Measurements from ENCODE around the gene DNM2.

Gene DNM2

GRCh38 chr19:10690341-10690781, 27.5 kb upstream of the DNM2 start:
- ATAC-seq (no peak), DNase-seq (no peak)

DNA sequence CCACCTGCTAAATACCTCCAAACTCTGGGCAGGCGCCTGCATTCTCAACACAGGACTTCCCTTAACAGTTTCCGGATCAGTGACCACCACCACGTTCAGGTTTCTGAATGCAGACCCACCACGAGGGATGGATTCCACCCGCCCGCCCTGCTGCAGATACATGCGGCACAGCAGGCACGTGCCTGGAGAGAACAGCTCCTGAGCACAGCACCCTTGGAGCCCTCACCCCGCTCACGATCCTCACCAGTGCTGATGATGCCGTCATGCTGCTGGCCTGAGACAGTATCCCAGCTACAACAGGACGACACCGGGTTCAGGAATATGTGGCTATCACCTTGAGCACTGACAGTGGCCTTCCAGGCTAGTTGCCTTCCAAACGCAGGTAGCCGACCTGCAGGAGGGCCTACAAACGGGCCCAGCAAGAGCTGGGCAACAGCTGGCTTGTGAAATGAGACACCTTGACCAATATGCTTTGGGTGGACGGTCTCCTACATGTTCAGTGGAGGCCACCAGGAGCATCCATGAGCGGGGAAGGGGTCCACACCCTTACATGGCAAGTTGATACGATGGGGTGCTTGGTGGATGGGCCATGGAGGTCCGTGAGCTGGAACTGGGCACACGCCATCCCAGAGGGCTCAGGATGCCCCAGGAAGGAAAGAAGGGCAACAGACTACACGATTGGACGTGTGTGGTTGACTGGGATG, 26.5 kb upstream of the DNM2 start:
- DNase-seq = no peak
- no peak for ATAC-seq

GRCh38 chr19:10691883-10692282, 26.0 kb upstream of the DNM2 start:
- DNase-seq (no peak), ATAC-seq (no peak)

- DNase-seq (no peak), ATAC-seq (no peak)
Measured at GRCh38 chr19:10692673-10693264, 25.1 kb upstream of the DNM2 start.

DNA sequence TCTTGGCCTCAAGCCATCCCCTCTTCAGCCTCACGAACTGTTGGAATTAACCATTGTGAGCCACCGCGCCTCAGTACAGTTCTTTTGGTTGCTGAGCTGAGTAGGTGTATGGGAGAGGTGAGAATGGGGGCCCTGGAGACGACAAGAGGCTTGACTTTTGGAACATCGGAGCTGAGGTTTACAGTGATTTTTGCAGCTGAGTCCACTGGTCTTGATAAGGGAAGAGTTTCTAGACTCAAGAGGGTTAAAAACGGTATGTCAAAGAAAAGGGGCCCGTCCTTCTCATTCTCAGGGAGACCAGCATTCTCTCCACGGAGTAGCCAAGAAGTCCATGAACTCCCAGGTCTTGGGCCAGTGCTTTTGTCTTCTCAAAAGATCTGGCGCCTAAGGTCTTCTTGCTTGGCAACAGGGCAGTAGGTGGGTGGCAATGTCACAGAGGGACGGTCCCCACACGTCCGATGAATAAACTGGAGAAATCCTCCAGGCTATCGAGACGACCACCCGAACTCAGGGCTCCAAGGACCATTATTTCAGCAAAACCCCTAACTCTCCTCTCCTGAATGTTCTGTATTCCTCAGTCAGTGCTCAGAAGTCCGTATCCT, 23.1 kb upstream of the DNM2 start:
- ATAC-seq = no peak
- DNase-seq = no peak

- peak; percentile 97 for ATAC-seq
- DNase-seq = peak; percentile 92
Measured at GRCh38 chr19:10695401-10696398, 22.2 kb upstream of the DNM2 start.

GRCh38 chr19:10699650-10700335, 18.1 kb upstream of the DNM2 start:
- ATAC-seq (no peak), DNase-seq (peak; percentile 79)

DNA sequence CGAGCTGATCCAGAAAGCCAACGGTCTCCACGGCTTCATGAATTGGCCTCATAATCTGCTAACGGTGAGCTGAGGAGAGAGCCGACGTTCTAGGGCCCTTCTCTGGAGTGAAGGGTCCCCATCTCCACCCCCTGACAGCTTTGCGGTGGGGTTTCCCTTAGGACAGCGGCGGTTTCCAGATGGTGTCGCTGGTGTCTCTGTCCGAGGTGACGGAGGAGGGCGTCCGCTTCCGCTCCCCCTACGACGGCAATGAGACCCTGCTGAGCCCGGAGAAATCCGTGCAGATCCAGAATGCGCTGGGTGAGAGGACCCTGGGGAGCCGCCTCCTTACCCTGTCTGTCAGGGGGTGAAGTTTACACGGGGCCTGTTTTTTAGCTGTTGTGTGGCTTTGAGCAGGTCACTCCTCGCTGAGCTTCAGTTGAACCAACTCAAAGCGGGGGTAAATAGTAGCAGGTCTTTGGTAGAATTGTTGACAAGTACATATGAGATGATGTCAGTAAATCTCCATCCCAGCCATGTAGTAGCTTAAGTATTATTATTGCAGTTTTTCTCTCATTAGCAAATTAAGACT, 15.8 kb upstream of the DNM2 start:
- ATAC-seq (peak; percentile 24), DNase-seq (peak; percentile 52)

DNA sequence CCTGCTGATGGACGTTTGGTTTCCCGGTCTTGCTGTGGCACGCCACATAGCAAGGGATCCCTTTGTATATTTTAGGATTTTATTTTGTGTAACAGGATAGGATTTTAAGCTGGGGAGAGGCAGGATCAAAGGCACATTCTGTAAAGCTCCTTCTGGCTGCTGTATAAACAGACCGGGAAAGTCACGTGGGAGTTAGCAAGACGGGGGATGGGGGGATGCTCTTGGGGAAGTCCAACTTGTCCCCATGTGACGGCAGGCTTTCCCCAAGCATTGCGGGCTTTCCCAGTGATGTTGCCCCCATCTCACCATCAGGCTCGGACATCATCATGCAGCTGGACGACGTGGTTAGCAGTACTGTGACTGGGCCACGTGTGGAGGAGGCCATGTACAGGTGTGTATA, 10.9 kb upstream of the DNM2 start:
- DNase-seq (no peak), ATAC-seq (no peak)

GRCh38 chr19:10707440-10707839, 10.4 kb upstream of the DNM2 start:
- ATAC-seq (no peak), DNase-seq (no peak)

- ATAC-seq = no peak
Measured at GRCh38 chr19:10708291-10708690, 9.6 kb upstream of the DNM2 start.

GRCh38 chr19:10712045-10712444, 5.8 kb upstream of the DNM2 start:
- ATAC-seq = no peak

More at GRCh38 chr19:10708291-10708690, 9.6 kb upstream of the DNM2 start:
- DNase-seq = no peak

DNA sequence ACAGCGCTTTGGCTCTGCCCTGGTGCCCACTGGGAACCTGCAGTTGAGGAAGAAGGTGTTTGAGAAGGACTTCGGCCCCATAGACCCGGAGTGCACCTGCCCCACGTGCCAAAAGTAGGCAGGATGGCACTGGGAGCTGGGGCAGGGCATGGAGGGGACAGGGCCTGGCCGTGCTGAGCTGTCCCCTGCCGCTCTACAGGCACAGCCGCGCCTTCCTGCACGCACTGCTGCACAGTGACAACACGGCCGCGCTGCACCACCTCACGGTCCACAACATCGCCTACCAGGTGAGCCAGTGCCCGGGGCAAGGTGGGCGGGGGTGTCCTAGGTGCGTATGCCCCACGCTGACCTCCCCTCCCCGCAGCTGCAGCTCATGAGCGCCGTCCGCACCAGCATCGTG, 5.1 kb upstream of the DNM2 start:
- ATAC-seq (no peak), DNase-seq (no peak)

More at GRCh38 chr19:10712045-10712444, 5.8 kb upstream of the DNM2 start:
- no peak for DNase-seq

DNA sequence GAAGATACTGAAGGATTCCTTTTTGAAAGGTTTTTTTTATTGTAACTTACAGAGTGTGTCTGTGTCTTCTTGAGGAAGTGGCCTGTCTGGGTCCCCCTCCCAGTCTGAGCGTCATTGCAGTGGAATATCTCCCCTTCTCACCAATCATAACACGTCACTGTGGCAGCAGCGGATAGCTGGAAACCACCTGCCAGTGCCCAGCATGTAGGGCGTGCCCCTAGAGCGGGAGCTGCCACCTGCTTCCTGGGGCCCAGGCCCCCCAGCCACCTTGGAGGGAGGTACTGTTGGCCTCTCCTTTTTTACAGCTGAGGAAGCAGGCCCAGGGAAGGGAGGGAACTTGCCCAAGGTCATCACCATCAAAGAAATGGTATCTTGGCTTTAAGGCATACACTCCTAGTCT, 4.6 kb upstream of the DNM2 start:
- ATAC-seq (no peak), DNase-seq (no peak)

DNA sequence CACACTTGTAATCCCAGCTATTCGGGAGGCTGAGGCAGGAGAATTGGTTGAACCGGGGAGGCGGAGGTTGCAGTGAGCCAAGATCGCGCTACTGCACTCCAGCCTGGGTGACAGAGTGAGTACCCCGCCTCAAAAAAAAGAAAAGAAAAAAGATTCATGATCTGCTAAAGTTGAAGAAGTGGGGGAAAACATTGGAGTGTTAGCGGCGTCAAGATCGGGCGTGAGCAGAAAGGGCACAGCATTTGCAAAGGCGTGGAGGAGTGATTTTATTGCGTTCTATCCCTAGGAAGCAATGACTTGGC, 874 bp upstream of the DNM2 start:
- DNase-seq (no peak), ATAC-seq (no peak)

DNA sequence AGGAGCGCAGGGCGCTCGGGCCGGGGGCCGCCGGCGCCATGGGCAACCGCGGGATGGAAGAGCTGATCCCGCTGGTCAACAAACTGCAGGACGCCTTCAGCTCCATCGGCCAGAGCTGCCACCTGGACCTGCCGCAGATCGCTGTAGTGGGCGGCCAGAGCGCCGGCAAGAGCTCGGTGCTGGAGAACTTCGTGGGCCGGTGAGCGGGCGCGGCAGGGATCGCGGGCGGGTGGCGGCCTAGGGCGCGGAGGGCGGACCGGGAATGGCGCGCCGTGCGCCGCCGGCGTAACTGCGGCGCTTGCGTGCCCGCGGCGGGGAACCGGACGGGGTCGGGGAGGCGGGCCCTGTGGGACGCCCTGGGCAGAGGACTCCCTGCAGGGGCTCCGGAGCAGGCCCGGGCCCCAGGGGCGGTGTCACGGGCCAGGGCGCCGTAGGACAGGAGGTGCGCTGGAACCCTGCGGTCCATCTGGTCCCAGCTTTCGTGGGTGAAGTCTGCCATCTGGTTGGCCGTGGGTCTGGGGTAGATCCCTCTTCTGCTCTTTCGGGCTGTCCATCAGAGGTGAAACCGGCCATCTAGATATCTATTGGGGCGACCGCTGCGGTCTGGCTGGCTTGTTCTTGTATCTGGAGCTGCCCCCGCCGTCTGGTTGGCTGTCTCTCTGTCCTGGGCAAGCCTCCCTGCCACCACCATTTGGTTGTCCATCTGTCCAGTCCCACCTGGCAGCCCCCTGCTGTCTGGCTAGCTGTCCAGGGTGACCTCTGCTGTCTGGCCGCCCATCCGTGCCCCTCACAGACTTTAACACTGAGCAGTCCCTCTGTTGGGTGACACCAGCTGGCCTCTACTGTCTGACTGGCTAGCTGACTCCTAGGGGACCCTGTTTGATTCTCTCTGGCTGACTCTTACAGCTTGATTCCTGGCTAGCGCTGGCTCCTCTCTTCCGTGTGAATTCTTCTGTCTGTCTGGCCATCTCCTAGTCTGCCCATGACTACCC, 622 bp downstream of the DNM2 start:
- ATAC-seq (no peak), DNase-seq (peak; percentile 70)

- DNase-seq = no peak
Measured at GRCh38 chr19:10719466-10719961, 1.6 kb downstream of the DNM2 start.

GRCh38 chr19:10720607-10721125, 2.8 kb downstream of the DNM2 start:
- DNase-seq (no peak), ATAC-seq (no peak)

More at GRCh38 chr19:10719466-10719961, 1.6 kb downstream of the DNM2 start:
- no peak for ATAC-seq

GRCh38 chr19:10723591-10723990, 5.7 kb downstream of the DNM2 start:
- DNase-seq (no peak), ATAC-seq (no peak)

DNA sequence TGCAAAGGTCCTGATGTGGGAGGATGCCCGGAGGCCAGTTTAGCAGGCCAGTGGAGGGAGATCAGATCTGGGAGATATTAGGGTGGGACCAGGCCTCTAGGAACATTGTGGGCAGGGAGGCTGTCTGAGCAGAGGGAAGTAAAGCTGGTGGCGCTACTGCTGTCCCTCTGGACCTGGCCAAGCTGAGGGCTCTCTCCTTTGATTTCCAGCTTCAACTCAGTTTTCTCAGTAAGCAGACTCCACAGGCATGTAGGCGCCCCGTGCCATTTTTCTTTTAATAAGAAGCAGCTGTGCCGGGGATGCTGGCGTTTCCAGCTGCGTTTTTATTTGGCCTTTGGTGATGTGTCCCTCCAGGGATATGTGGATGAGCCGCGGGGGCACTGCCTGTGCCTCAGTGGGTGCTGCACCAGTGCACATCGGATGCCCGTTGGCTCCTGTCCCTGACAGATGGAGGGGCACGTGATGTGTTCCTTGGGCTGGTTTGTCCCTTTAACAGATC, 6.7 kb downstream of the DNM2 start:
- DNase-seq (no peak), ATAC-seq (no peak)
